GM18517 (cell line): ENCODE measurements around the gene FOXB1.

Source experiments
- ATAC-seq: cut with Tn5 transposase; IDR thresholded peaks from one replicate; pipeline ENCODE4 v1.9.1; 2021; ENCODE audit warnings: mild to moderate bottlenecking, moderate library complexity; ENCODE audit not compliant: unreplicated experiment

Gene FOXB1

GRCh38 chr15:60012695-60013094, 8.6 kb downstream of the FOXB1 start:
- ATAC-seq: no peak

- ATAC-seq: no peak
Measured at GRCh38 chr15:60017538-60018520, 13.7 kb downstream of the FOXB1 start.

- ATAC-seq: no peak
Measured at GRCh38 chr15:60020736-60021135, 16.6 kb downstream of the FOXB1 start.

DNA sequence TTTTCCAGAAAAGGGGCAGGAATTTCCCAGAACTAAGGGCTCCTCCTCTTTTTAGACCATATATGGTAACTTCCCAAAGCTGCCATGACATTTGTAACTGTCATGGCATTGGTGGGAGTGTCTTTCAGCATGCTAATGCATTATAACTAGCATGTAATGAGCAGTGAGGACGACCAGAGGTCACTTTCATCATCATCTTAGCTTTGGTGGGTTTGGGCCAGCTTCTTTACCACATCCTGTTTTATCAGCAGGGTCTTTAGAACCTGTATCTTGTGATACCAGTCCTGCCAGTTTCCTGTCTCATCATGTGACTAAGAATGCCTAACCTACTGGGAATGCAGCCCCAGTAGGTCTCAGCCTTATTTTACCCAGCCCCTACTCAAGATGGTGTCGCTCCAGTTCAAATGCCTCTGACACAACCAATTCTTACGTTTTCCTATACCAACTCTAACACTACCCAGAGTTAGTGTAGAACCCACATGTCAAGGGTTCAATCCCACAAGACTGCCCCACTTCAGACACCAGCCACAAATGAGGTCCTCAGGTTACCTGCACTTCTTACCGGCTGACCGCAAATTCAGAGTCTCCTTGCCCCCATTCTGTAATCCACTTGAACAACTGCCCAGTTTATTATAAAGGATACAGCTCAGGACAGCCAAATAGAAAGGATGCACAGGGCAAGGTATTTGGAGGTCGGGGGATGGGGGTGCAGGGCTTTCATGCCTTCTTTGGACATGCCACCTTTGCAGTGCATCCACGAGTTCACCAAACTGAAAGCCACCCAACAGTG, 17.7 kb downstream of the FOXB1 start:
- ATAC-seq: no peak

- no peak for ATAC-seq
Measured at GRCh38 chr15:60022379-60022741, 18.2 kb downstream of the FOXB1 start.

GRCh38 chr15:60026555-60026954, 22.4 kb downstream of the FOXB1 start:
- no peak for ATAC-seq

DNA sequence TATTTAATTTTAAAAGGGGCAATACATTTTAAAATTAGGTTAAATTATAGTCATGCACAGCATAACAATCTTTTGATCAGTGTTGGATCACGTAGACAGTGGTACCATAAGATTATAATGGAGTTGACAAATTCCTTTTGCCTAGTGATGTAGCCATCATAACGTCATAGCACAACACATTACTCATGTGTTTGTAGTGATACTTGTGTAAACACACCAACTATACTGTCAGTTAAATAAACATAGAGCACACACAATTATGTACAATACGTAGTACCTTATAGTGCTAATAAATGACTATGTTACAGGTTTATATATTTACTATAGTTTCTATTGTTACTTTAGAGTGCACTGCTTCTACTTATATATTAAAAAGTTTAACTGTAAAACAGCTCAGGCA, 31.2 kb downstream of the FOXB1 start:
- no peak for ATAC-seq

DNA sequence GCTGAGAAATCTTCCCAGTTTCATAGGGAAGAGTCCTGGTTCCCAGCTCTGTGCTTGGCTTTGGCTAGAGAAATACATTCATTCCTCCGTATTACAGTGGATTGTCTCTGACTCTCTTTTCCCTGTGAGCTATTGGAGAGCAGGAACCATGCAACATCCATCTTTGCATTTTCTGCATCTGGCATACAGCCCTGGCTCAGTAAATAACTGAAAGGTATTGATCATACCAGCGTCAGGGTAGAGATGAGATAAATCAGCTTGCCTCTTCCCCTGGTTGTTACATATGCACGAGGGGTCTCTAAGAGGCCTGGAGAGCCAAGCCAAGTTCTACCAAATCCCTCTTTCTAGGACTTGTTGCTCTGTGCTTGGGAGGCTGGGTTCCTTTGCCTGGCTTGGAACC, 35.2 kb downstream of the FOXB1 start:
- ATAC-seq: no peak

DNA sequence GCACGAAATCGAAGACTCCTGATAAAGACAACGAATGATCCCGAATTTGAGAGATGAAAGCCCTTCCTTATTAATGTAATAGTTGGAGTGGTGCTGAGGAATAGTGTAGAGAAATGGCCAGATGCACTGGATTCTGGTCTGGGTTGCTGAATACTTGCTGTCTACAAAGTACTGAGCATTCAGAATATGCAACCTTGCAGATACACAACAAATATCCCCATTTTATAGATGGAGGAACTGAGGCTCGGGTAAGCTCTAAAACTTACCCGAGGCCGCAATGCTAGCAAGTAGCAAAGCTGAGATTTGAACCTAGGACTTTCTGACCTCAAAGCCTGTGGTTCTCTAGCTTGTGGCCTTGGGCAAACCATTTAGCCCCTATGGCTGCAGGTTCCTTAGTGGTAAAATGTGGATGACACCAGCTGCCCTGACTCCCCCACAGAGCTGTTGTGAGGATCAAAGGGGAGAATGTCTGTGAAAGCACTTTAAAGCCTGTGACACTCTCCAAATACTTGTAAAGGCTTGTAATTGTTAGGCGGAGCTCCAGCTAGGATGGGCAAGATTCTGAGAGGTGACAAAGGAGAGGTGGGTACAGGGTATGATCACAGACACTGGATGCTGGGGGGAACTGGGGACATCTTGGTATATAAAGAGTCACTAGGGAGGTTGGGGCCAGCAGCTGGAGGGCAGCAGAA, 39.8 kb downstream of the FOXB1 start:
- ATAC-seq: no peak

DNA sequence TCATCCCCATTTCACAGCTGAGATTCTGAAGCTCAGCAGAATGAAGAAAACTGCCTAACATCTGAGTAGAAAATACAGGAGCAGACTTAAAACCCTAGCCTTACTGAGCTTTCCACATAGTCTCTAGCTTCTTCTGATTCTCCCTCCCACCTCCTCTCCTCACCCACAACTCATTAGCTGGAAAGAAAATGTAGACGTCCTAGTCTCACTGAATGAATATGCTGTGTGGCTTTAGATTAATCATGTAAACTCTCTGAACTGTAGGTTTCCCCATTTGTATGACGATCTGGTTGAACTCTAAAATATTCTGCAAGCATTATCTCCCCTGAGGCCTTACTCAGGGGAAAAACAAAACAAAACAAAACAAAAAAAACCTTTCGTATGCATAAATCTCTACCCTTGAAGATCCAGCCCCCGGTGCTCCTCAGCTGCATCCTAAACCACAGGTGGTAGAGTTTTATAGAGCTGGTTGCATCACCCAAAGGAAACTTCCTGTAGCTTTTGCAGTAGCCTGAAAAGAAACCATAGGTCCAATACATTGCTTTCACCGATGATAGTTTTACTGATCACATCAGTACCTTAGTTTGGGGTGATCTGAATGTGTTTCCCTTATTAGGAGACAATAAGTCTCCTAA, 40.6 kb downstream of the FOXB1 start:
- no peak for ATAC-seq

- no peak for ATAC-seq
Measured at GRCh38 chr15:60047701-60048100, 43.6 kb downstream of the FOXB1 start.

- no peak for ATAC-seq
Measured at GRCh38 chr15:60049948-60050347, 45.8 kb downstream of the FOXB1 start.

DNA sequence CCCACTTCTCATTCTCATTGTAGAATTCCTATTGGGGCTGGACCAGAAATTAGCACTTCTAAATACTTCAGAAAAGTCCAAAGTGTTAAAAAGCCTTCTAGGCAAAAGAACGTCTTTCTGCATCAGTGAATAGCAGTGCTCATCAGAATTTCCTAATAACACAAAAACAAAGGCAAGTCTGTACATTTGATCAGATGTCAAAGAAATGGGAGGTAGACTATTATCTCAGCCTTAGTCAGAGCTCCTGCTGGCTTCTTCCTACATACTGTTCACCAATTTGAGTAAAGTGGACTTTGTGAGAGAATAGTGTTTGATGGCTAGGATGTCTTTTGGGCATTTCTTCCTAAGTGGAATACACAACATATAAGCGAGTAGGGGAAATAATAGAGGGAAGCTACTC, 48.7 kb downstream of the FOXB1 start:
- no peak for ATAC-seq

DNA sequence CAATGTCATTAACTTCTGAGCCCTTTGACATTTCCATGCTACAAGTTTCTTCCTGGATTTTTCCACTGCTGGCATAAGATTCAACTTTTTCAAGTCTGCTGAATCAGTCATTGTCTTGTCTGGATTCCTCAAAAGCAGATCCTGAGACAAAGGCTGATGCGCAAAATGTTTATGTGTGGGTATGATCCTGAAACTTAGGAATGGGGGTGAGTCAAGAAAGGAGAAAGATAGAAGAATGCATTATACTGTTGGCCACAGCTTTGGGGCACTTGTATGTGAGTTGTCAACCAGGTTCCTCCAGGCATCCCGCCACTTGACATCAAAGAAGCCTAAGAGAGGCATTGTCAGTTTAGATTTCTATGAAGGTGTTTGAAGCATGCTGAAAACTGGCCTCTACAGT, 50.4 kb downstream of the FOXB1 start:
- no peak for ATAC-seq
